HepG2 (cell line): ENCODE results near the gene FAM163A. TPM values are rescaled to one million over a fixed set of nuclear protein-coding genes. Genes with fewer than 3 reads are reported as not detected.

Source experiments
- ATAC-seq: fragments of 200-7000 bp; cut with Tn5 transposase; 3 replicates; pipeline ENCODE4 v1.9.1; 2020; ENCODE audit warnings: mild to moderate bottlenecking, moderate library complexity
- BruUV-seq: library from RNA; stranded (reverse); fragments of 400-500 nt; replicated peaks from 2 replicates; lab custom pipeline; 2021; lab: Mats Ljungman, UMichigan
- CTCF ChIA-PET: fragments of 300-600 bp; formaldehyde crosslinking; extraction: SDS; loops from one replicate; lab custom pipeline; 2021; ENCODE audit warnings: low total read pairs, inconsistent platforms, low intra/inter-chr PET ratio; lab: Yijun Ruan, JAX
- POLR2A ChIA-PET: fragments of 350-600 bp; sonication (Branson Sonifier 250); formaldehyde crosslinking; loops from one replicate; lab custom pipeline; 2020; ENCODE audit warnings: antibody characterized with exemption, inconsistent platforms; lab: Yijun Ruan, JAX
- DNase-seq: peaks from one replicate; pipeline ENCODE4 v3.0.0-alpha.2; 2015; ENCODE audit warnings: low spot score
- FAIRE-seq: peaks from 3 replicates; lab custom pipeline; 2011; peaks lifted over from hg19 to GRCh38; lab: Jason Lieb, UNC
- H2AFZ ChIP-seq: one replicate; pipeline ENCODE4 v1.6.1; 2011; ENCODE audit warnings: low read length, inconsistent platforms
- H3K27ac ChIP-seq: fragments of 300-600 bp; 3 replicates; pipeline ENCODE4 v1.8.0; 2011; ENCODE audit warnings: mixed run types, mild to moderate bottlenecking, mixed read lengths, low read length, inconsistent platforms; ENCODE audit not compliant: insufficient read depth; ENCODE audit errors: extremely low read length
- H3K27me3 ChIP-seq, 2 experiments: fragments of 200-600 bp in 1 of 2; 2 replicates in 1 of 2; 3 replicates in 1 of 2; pipeline versions ENCODE4 v1.6.0 to v1.8.0; 2011; ENCODE audit warnings: low read length in 2 of 2, mild to moderate bottlenecking in 2 of 2, moderate library complexity in 2 of 2, inconsistent platforms in 1 of 2; ENCODE audit not compliant: insufficient read depth in 2 of 2, control insufficient read depth in 1 of 2
- H3K36me3 ChIP-seq, 2 experiments: fragments of 200-600 bp in 1 of 2; replicated peaks in 1 of 2; 2 replicates in 1 of 2; 3 replicates in 1 of 2; pipeline versions ENCODE4 v1.5.1 to v1.8.0; 2011; ENCODE audit warnings: low read length in 2 of 2, inconsistent platforms in 1 of 2; ENCODE audit not compliant: insufficient read depth in 2 of 2, control insufficient read depth in 1 of 2
- H3K4me1 ChIP-seq: 2 replicates; pipeline ENCODE4 v1.5.1; 2012; ENCODE audit warnings: low read length, inconsistent platforms; ENCODE audit not compliant: insufficient read depth
- H3K4me2 ChIP-seq: 2 replicates; pipeline ENCODE4 v1.6.0; 2011; ENCODE audit warnings: low read depth, low read length, inconsistent platforms
- H3K4me3 ChIP-seq, 3 experiments: fragments of 200-600 bp in 1 of 3; sonication (generic), shearing (Covaris generic) in 1 of 3; replicated peaks in 1 of 3; 2 replicates each; pipeline ENCODE4 v1.5.1; 2011 to 2016; ENCODE audit warnings: low read length in 3 of 3, inconsistent platforms in 2 of 3, low read depth in 2 of 3, mild to moderate bottlenecking in 2 of 3, control low read depth in 1 of 3, mixed read lengths in 1 of 3; ENCODE audit not compliant: insufficient read depth in 1 of 3
- H3K79me2 ChIP-seq: one replicate; pipeline ENCODE4 v1.6.1; 2011; ENCODE audit warnings: low read length, inconsistent platforms; ENCODE audit not compliant: insufficient read depth
- H3K9ac ChIP-seq: 2 replicates; pipeline ENCODE4 v1.6.0; 2011; ENCODE audit warnings: mild to moderate bottlenecking, low read depth, low read length, inconsistent platforms; ENCODE audit not compliant: insufficient read depth
- H3K9me3 ChIP-seq: 2 replicates; pipeline ENCODE4 v1.5.1; 2012; ENCODE audit warnings: mild to moderate bottlenecking, low read length
- H4K20me1 ChIP-seq: 2 replicates; pipeline ENCODE4 v1.6.0; 2011; ENCODE audit warnings: inconsistent platforms, mild to moderate bottlenecking, low read length, moderate library complexity; ENCODE audit not compliant: insufficient read depth
- HMG20A ChIP-seq: IDR thresholded peaks from 2 replicates; pipeline ENCODE4 v1.6.1; 2016; ENCODE audit warnings: borderline replicate concordance
- RFXAP ChIP-seq: sonication (generic); formaldehyde crosslinking; IDR thresholded peaks from 2 replicates; pipeline ENCODE4 v1.4.0; 2020; ENCODE audit warnings: missing genetic modification reagents, borderline replicate concordance
- ZMYM3 ChIP-seq: sonication (generic); formaldehyde crosslinking; IDR thresholded peaks from 2 replicates; pipeline ENCODE4 v1.5.1; 2020; ENCODE audit warnings: mild to moderate bottlenecking, missing genetic modification reagents
- ZNF274 ChIP-seq: sonication (generic); formaldehyde crosslinking; IDR thresholded peaks from 2 replicates; pipeline ENCODE4 v1.5.1; 2020; ENCODE audit warnings: mild to moderate bottlenecking, missing genetic modification reagents
- ZNF292 ChIP-seq: sonication (generic); formaldehyde crosslinking; IDR thresholded peaks from 2 replicates; pipeline ENCODE4 v1.8.1; 2022; ENCODE audit warnings: mild to moderate bottlenecking, low read depth, missing genetic modification reagents, borderline replicate concordance
- ZNF510 ChIP-seq: sonication (generic); formaldehyde crosslinking; IDR thresholded peaks from 2 replicates; pipeline ENCODE4 v1.4.0; 2020; ENCODE audit warnings: low read depth, mild to moderate bottlenecking, missing genetic modification reagents
- ZNF615 ChIP-seq: sonication (generic); formaldehyde crosslinking; IDR thresholded peaks from 2 replicates; pipeline ENCODE4 v1.5.0; 2020; ENCODE audit warnings: mild to moderate bottlenecking, missing genetic modification reagents, borderline replicate concordance
- WGBS: methylation state at CpG from one replicate; pipeline ENCODE4 v1.1.6; 2017; ENCODE audit warnings: low lambda C conversion rate; 5-methylcytosine and 5-hydroxymethylcytosine counted together
- in situ Hi-C: cut with HindIII; loops from 2 replicates; pipeline ENCODE4 v1.10.0; 2017; ENCODE audit warnings: low pct_unique_long_range_greater_than_20kb; ENCODE audit not compliant: extremely low pct_ligation_motif_present
- intact Hi-C: fragments of 100-400 bp; cut with micrococcal nuclease; formaldehyde crosslinking; loops from one replicate; pipeline ENCODE4 v1.10.0; 2022; ENCODE audit not compliant: unreplicated experiment
- polyA plus RNA-seq, 8 experiments: library from polyadenylated mRNA; depleted of rRNA in 3 of 8; stranded (reverse) in 7 of 8; unstranded in 1 of 8; fragments of >200 nt; fragmentation: Illumina TruSeq in 4 of 8; extraction: Trizol in 4 of 8; gene quantifications; 2 replicates each; pipeline versions ENCODE4 v1.2.1 to v1.2.3, GENCODE V29; 2011 to 2016; ENCODE audit warnings: low read depth in 4 of 8, missing spikeins in 1 of 8, mixed read lengths in 1 of 8; ENCODE audit not compliant: insufficient read depth in 1 of 8
- total RNA-seq, 5 experiments: library from RNA; depleted of rRNA; stranded (reverse); fragments of >200 nt; fragmentation: Illumina TruSeq; extraction: Trizol; gene quantifications; 2 replicates each; pipeline ENCODE4 v1.2.3, GENCODE V29; 2016; ENCODE audit warnings: low read depth in 1 of 5
- TF ChIP-seq, protein P1 (sequence below): sonication (generic); formaldehyde crosslinking; IDR thresholded peaks from 2 replicates; pipeline ENCODE4 v1.8.0; 2022; ENCODE audit warnings: mild to moderate bottlenecking, missing genetic modification reagents, moderate library complexity
- TF ChIP-seq, protein P2 (sequence below): sonication (generic); formaldehyde crosslinking; IDR thresholded peaks from 2 replicates; pipeline ENCODE4 v1.5.0; 2020; ENCODE audit warnings: mild to moderate bottlenecking, missing genetic modification reagents
- TF ChIP-seq, protein P3 (sequence below): IDR thresholded peaks from 2 replicates; pipeline ENCODE4 v1.6.1; 2016; ENCODE audit warnings: low read depth, control low read depth
- TF ChIP-seq, protein P4 (sequence below): sonication (generic); IDR thresholded peaks from 2 replicates; pipeline ENCODE4 v1.6.1; 2016; ENCODE audit warnings: low read depth, borderline replicate concordance
- TF ChIP-seq, protein P5 (sequence below): sonication (generic); formaldehyde crosslinking; IDR thresholded peaks from 2 replicates; pipeline ENCODE4 v1.9.0; 2021; ENCODE audit warnings: missing genetic modification reagents, borderline replicate concordance
- TF ChIP-seq, protein P6 (sequence below): sonication (generic); formaldehyde crosslinking; IDR thresholded peaks from 2 replicates; pipeline ENCODE4 v1.9.0; 2022; ENCODE audit warnings: low read depth, missing genetic modification reagents

FAM163A gene
- total and polyA plus RNA-seq, 2 of the 13 experiments (the other 11 are each of a cell fraction or from before 2014, with no cell fraction given), result not detected

DNA sequence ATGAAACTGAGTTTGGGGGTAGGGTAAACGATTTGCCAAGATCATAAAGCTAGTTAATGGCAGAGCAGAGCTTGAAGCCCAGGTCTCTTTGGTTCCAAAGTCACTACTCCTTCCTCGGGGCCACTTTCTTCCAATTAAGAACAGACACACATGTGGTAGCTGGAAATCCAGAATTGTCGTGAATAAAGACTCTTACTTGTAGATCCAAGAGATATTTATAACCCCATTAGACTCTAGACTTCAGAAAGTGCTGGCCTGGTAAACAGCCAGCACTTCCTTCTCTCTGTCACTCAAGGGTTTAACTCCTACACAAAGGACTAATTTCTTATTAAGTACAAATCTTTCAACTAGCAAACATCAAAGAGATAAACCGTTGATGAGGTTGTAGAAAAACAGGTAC, 2.7 kb downstream of the FAM163A start (continued):
- TF ChIP-seq, protein P1, sequence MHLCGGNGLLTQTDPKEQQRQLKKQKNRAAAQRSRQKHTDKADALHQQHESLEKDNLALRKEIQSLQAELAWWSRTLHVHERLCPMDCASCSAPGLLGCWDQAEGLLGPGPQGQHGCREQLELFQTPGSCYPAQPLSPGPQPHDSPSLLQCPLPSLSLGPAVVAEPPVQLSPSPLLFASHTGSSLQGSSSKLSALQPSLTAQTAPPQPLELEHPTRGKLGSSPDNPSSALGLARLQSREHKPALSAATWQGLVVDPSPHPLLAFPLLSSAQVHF (CRISPR knock-in tag), result no peak
- TF ChIP-seq ZNF615 (CRISPR knock-in tag), result no peak
- TF ChIP-seq, protein P2, sequence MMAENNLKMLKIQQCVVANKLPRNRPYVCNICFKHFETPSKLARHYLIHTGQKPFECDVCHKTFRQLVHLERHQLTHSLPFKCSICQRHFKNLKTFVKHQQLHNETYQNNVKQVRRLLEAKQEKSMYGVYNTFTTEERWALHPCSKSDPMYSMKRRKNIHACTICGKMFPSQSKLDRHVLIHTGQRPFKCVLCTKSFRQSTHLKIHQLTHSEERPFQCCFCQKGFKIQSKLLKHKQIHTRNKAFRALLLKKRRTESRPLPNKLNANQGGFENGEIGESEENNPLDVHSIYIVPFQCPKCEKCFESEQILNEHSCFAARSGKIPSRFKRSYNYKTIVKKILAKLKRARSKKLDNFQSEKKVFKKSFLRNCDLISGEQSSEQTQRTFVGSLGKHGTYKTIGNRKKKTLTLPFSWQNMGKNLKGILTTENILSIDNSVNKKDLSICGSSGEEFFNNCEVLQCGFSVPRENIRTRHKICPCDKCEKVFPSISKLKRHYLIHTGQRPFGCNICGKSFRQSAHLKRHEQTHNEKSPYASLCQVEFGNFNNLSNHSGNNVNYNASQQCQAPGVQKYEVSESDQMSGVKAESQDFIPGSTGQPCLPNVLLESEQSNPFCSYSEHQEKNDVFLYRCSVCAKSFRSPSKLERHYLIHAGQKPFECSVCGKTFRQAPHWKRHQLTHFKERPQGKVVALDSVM (CRISPR knock-in tag), result no peak

DNA sequence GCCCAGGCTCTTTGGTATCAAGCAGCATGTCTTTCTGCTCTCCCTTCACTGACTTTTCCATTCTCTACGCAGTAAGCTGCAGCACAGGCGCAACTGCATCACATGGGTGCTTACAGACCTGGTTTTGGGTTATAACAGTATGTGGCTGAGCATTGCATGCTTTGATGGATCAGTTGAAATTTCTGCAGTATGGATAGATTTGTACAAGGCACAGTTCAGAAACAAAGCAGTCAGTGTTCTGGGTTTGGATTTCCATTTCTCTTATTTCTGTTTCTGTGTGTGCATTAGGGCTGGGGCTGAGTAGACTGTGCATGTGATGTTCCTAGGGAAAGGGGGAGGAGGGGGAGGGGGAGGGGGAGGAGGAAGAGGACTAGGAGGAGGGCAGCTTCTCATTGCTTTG, 4.5 kb downstream of the FAM163A start:
- H3K27me3 ChIP-seq, result peaks cover 5 to 45% of the 10 kb centered on the region in 2 experiments
- no peaks in the 10 kb centered on the region for H3K9me3 ChIP-seq
- no peak for FAIRE-seq
- no TSS peak for BruUV-seq
- H3K36me3 ChIP-seq, result no peaks in the 10 kb centered on the region
- intact Hi-C loops (no loop called here), in situ Hi-C loops (no loop called here)
- DNase-seq, result no peak
- H3K4me3 ChIP-seq, result no peak overlapping the region
- H3K9ac ChIP-seq, result no peak overlapping the region
- H3K4me2 ChIP-seq, result no peak overlapping the region
- H3K79me2 ChIP-seq, result no peaks in the 10 kb centered on the region
- H3K4me1 ChIP-seq, result peaks cover 7% of the 10 kb centered on the region; the same call in 1 of the 2 replicates
- WGBS, result 3% methylated on average over 2 of the region's 2 CpGs
- no peak overlapping the region for H2AFZ ChIP-seq
- no peak overlapping the region for H3K27ac ChIP-seq
- no peak for ATAC-seq
- H4K20me1 ChIP-seq, result no peaks in the 10 kb centered on the region
- ChIA-PET POLR2A (no interaction called here), CTCF (no interaction called here)
- TF ChIP-seq, protein P3, sequence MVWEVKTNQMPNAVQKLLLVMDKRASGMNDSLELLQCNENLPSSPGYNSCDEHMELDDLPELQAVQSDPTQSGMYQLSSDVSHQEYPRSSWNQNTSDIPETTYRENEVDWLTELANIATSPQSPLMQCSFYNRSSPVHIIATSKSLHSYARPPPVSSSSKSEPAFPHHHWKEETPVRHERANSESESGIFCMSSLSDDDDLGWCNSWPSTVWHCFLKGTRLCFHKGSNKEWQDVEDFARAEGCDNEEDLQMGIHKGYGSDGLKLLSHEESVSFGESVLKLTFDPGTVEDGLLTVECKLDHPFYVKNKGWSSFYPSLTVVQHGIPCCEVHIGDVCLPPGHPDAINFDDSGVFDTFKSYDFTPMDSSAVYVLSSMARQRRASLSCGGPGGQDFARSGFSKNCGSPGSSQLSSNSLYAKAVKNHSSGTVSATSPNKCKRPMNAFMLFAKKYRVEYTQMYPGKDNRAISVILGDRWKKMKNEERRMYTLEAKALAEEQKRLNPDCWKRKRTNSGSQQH, result no peak
- TF ChIP-seq RFXAP (CRISPR knock-in tag) (no peak), HMG20A (CRISPR knock-in tag) (no peak), ZNF274 (CRISPR knock-in tag) (no peak), ZNF510 (CRISPR knock-in tag) (no peak), ZNF292 (CRISPR knock-in tag) (no peak), ZMYM3 (no peak)
- TF ChIP-seq, protein P4, sequence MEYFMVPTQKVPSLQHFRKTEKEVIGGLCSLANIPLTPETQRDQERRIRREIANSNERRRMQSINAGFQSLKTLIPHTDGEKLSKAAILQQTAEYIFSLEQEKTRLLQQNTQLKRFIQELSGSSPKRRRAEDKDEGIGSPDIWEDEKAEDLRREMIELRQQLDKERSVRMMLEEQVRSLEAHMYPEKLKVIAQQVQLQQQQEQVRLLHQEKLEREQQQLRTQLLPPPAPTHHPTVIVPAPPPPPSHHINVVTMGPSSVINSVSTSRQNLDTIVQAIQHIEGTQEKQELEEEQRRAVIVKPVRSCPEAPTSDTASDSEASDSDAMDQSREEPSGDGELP, result no peak
- TF ChIP-seq, protein P5, sequence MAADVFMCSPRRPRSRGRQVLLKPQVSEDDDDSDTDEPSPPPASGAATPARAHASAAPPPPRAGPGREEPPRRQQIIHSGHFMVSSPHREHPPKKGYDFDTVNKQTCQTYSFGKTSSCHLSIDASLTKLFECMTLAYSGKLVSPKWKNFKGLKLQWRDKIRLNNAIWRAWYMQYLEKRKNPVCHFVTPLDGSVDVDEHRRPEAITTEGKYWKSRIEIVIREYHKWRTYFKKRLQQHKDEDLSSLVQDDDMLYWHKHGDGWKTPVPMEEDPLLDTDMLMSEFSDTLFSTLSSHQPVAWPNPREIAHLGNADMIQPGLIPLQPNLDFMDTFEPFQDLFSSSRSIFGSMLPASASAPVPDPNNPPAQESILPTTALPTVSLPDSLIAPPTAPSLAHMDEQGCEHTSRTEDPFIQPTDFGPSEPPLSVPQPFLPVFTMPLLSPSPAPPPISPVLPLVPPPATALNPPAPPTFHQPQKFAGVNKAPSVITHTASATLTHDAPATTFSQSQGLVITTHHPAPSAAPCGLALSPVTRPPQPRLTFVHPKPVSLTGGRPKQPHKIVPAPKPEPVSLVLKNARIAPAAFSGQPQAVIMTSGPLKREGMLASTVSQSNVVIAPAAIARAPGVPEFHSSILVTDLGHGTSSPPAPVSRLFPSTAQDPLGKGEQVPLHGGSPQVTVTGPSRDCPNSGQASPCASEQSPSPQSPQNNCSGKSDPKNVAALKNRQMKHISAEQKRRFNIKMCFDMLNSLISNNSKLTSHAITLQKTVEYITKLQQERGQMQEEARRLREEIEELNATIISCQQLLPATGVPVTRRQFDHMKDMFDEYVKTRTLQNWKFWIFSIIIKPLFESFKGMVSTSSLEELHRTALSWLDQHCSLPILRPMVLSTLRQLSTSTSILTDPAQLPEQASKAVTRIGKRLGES (CRISPR knock-in tag), result no peak
- TF ChIP-seq, protein P6, sequence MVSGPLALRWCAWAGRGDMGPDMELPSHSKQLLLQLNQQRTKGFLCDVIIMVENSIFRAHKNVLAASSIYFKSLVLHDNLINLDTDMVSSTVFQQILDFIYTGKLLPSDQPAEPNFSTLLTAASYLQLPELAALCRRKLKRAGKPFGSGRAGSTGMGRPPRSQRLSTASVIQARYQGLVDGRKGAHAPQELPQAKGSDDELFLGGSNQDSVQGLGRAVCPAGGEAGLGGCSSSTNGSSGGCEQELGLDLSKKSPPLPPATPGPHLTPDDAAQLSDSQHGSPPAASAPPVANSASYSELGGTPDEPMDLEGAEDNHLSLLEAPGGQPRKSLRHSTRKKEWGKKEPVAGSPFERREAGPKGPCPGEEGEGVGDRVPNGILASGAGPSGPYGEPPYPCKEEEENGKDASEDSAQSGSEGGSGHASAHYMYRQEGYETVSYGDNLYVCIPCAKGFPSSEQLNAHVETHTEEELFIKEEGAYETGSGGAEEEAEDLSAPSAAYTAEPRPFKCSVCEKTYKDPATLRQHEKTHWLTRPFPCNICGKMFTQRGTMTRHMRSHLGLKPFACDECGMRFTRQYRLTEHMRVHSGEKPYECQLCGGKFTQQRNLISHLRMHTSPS (CRISPR knock-in tag), result no peak
